Stomach (tissue), 4 donors: Measurements from ENCODE around the gene RGS4.

Experiments used
- CTCF ChIP-seq, 7 experiments: fragments of 450-650 bp in 4 of 7; fragments of 200-600 bp in 3 of 7; sonication (generic) in 3 of 7; IDR thresholded peaks; one replicate each; pipeline ENCODE4 v1.5.1; 2016 to 2019; ENCODE audit warnings: antibody characterized with exemption in 7 of 7, control low read depth in 2 of 7, mild to moderate bottlenecking in 1 of 7
- EP300 ChIP-seq: sonication (generic); formaldehyde crosslinking; IDR thresholded peaks from one replicate; pipeline ENCODE4 v1.6.1; 2017; ENCODE audit warnings: antibody characterized with exemption
- POLR2A ChIP-seq, 4 donors: fragments of 450-650 bp; IDR thresholded peaks; one replicate each; pipeline ENCODE4 v1.6.1; 2016; ENCODE audit warnings: antibody characterized with exemption in 4 of 4, control low read depth in 2 of 4, mild to moderate bottlenecking in 1 of 4, moderate library complexity in 1 of 4
- POLR2AphosphoS5 ChIP-seq, 3 donors: sonication (generic); formaldehyde crosslinking; IDR thresholded peaks; one replicate each; pipeline ENCODE4 v1.6.1; 2016; ENCODE audit warnings: antibody characterized with exemption in 3 of 3

DNA sequence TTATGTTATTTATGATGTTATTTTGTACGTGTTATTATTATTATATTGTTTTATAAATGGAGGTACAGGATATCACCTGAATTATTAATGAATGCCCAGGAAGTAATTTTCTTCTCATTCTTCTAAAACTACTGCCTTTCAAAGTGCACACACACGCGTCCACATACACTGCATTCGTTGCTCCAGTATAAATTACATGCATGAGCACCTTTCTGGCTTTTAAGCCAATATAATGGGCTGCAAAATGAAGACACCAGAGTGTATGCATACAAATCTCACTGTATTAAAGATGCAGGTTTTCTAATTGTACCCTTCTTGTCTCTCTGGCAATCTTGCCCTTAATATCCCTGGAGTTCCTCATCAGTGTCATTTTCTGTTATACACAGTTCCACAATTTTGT lies 6.9 kb downstream of the RGS4 start:
- TF ChIP-seq CTCF (IDR thresholded peaks at IDR 0.05): no peak
- TF ChIP-seq POLR2A (IDR thresholded peaks at IDR 0.05): no peak
- TF ChIP-seq POLR2AphosphoS5 (IDR thresholded peaks at IDR 0.05): no peak
- TF ChIP-seq EP300: no peak
